Endometrium (tissue), 2 donors: ENCODE measurements around the gene COL18A1.
"Not testable (repeated sequence)": the region's sequence is repeated elsewhere in the genome, so short reads cannot be mapped to it uniquely, and the experiment has no call there.

Source experiments
- FAIRE-seq: peaks from 2 replicates; lab custom pipeline; 2012; peaks lifted over from hg19 to GRCh38; lab: Jason Lieb, UNC
- donor health status: control.
- donor health status: control.

COL18A1 gene

GRCh38 chr21:45522381-45522780, 117.4 kb downstream of the COL18A1 start:
- FAIRE-seq, result no peak

- no peak for FAIRE-seq
These were observed 118.0 kb downstream of the COL18A1 start for GRCh38 chr21:45522986-45523385.

GRCh38 chr21:45523411-45524101, 118.6 kb downstream of the COL18A1 start:
- FAIRE-seq, result no peak

- no peak for FAIRE-seq
These were observed 119.8 kb downstream of the COL18A1 start for GRCh38 chr21:45524756-45525152.

GRCh38 chr21:45525153-45525909, 120.4 kb downstream of the COL18A1 start:
- FAIRE-seq, result no peak

GRCh38 chr21:45525910-45526306, 120.9 kb downstream of the COL18A1 start:
- no peak for FAIRE-seq

GRCh38 chr21:45527151-45527999, 122.4 kb downstream of the COL18A1 start:
- FAIRE-seq, result not testable (repeated sequence)

GRCh38 chr21:45528028-45528705, 123.2 kb downstream of the COL18A1 start:
- FAIRE-seq, result no peak

GRCh38 chr21:45528981-45529784, 124.2 kb downstream of the COL18A1 start:
- no peak for FAIRE-seq

GRCh38 chr21:45529785-45530422, 124.9 kb downstream of the COL18A1 start:
- no peak for FAIRE-seq

- FAIRE-seq, result no peak
These were observed 125.6 kb downstream of the COL18A1 start for GRCh38 chr21:45530423-45531113.

- FAIRE-seq, result not testable (repeated sequence)
These were observed 126.1 kb downstream of the COL18A1 start for GRCh38 chr21:45531114-45531392.

GRCh38 chr21:45531393-45532215, 126.6 kb downstream of the COL18A1 start:
- no peak for FAIRE-seq

GRCh38 chr21:45532826-45533360, 127.9 kb downstream of the COL18A1 start:
- no peak for FAIRE-seq

GRCh38 chr21:45533361-45533845, 128.4 kb downstream of the COL18A1 start:
- no peak for FAIRE-seq

- no peak for FAIRE-seq
These were observed 129.1 kb downstream of the COL18A1 start for GRCh38 chr21:45533846-45534635.

- no peak for FAIRE-seq
These were observed 129.8 kb downstream of the COL18A1 start for GRCh38 chr21:45534636-45535331.
